Right lobe of liver (tissue), 4 donors: ENCODE data around the gene OPN1SW.

Source experiments
- POLR2A ChIP-seq: fragments of 450-650 bp; IDR thresholded peaks from one replicate; pipeline ENCODE4 v1.6.1; 2017; ENCODE audit warnings: antibody characterized with exemption, mild to moderate bottlenecking
- TF ChIP-seq, protein P1 (sequence below), 4 donors: fragments of 200-600 bp in 3 of 4; fragments of 450-650 bp in 1 of 4; IDR thresholded peaks; one replicate each; pipeline versions ENCODE4 v1.5.1 to v1.8.0; 2016 to 2022; ENCODE audit warnings: antibody characterized with exemption in 4 of 4, mild to moderate bottlenecking in 2 of 4
- donor health status: DM: no; HTN: no; CAD: no.
- donor health status: DM: no; HTN: no; CAD: no.
- donor health status: DM: no; HTN: yes; CAD: no.

DNA sequence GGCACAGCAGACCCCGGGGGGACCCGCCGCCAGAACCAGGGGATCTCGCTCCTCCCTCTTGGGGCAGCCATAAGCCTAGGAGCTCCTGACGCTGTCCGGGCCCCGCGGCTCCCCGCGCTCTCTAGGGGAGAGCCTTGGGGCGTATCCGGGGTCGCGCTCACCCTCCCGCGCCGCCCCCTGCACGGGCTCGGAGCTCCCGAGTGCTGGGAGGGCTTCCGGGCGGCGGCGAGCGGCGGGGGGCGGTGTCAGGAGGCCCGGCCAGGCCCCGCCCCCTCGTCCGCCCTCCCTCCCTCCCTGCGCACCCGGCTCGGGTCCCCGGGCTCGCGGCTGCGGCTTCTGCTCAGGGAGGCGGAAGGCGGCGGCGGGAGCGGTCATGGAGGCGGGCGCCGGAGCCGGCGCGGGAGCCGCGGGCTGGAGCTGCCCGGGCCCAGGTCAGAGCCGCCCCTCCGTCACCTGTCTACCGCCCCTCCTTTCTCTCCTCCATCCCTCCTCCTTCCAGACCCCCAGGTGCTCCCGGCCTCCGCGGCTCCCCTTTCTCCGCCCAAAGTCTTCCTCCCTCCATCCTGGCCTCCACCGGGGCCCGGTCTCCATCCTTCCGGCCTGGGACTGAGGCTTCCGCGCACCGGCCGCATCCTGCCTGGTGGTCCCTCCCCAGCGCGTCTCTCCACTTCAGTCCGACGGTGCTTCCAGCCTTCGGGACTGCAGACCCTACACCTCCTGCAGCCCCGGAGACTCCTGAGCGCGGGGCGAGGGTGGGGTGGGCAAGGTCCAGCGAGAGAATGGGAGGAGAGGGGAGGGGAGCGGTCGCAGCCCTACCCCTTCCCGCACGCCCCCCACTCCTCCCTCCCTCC, 15.8 kb upstream of the OPN1SW start, which contains the start of gene CCDC136:
- TF ChIP-seq, protein P1, sequence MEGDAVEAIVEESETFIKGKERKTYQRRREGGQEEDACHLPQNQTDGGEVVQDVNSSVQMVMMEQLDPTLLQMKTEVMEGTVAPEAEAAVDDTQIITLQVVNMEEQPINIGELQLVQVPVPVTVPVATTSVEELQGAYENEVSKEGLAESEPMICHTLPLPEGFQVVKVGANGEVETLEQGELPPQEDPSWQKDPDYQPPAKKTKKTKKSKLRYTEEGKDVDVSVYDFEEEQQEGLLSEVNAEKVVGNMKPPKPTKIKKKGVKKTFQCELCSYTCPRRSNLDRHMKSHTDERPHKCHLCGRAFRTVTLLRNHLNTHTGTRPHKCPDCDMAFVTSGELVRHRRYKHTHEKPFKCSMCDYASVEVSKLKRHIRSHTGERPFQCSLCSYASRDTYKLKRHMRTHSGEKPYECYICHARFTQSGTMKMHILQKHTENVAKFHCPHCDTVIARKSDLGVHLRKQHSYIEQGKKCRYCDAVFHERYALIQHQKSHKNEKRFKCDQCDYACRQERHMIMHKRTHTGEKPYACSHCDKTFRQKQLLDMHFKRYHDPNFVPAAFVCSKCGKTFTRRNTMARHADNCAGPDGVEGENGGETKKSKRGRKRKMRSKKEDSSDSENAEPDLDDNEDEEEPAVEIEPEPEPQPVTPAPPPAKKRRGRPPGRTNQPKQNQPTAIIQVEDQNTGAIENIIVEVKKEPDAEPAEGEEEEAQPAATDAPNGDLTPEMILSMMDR (IDR thresholded peaks at IDR 0.05), result no peak
- TF ChIP-seq POLR2A, result no peak
